ENCODE data around the gene C11orf86.

GRCh38 chr11:66992041-66992440 lies 16.9 kb downstream of the C11orf86 start:
- TF ChIP-seq, protein P1, sequence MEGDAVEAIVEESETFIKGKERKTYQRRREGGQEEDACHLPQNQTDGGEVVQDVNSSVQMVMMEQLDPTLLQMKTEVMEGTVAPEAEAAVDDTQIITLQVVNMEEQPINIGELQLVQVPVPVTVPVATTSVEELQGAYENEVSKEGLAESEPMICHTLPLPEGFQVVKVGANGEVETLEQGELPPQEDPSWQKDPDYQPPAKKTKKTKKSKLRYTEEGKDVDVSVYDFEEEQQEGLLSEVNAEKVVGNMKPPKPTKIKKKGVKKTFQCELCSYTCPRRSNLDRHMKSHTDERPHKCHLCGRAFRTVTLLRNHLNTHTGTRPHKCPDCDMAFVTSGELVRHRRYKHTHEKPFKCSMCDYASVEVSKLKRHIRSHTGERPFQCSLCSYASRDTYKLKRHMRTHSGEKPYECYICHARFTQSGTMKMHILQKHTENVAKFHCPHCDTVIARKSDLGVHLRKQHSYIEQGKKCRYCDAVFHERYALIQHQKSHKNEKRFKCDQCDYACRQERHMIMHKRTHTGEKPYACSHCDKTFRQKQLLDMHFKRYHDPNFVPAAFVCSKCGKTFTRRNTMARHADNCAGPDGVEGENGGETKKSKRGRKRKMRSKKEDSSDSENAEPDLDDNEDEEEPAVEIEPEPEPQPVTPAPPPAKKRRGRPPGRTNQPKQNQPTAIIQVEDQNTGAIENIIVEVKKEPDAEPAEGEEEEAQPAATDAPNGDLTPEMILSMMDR (conservative IDR thresholded peaks at IDR 0.05; ENCODE audit: low read length) = no peak
- TF ChIP-seq EZH2phosphoT487 (IDR thresholded peaks at IDR 0.05; ENCODE audit: borderline replicate concordance) = no peak

Data from Loucy (cell line).